ENCODE measurements around the gene YWHAQ. TPM values are rescaled to one million over a fixed set of nuclear protein-coding genes. Genes with fewer than 3 reads are reported as not detected.
A peak's percentile ranks its signal among the peaks of the same experiment; 100 is the strongest.
"Not testable (repeated sequence)": the region's sequence is repeated elsewhere in the genome, so short reads cannot be mapped to it uniquely, and the experiment has no call there.

YWHAQ gene
- total RNA-seq, 2 donors from 2014 or later = 283 TPM

- Mint-ChIP-seq H3K4me3 (peak overlapping the region; percentile 89), H3K4me1 (peaks cover 46% of the 10 kb centered on the region), H3K27ac (peak overlapping the region; percentile 47), H3K36me3 (ENCODE audit: low read depth) (peaks cover 39% of the 10 kb centered on the region)
- not testable (repeated sequence) for H3K27me3 Mint-ChIP-seq; H3K9me3 Mint-ChIP-seq; ATAC-seq (replicated peaks)
Observed at GRCh38 chr2:9550859-9551391, 79.9 kb downstream of the YWHAQ start.

- no peaks in the 10 kb centered on the region for H3K9me3 Mint-ChIP-seq
- peaks cover 48% of the 10 kb centered on the region for H3K4me1 Mint-ChIP-seq
- H3K4me3 Mint-ChIP-seq = peak overlapping the region; percentile 58
- H3K27me3 Mint-ChIP-seq = no peaks in the 10 kb centered on the region
- H3K27ac Mint-ChIP-seq = no peak overlapping the region
- ATAC-seq (replicated peaks) = no peak
- peaks cover 34% of the 10 kb centered on the region for H3K36me3 Mint-ChIP-seq (ENCODE audit: low read depth)
Observed at GRCh38 chr2:9549420-9549819, 81.4 kb downstream of the YWHAQ start.

- ATAC-seq (replicated peaks) = peak; percentile 75
- Mint-ChIP-seq H3K9me3 (no peaks in the 10 kb centered on the region), H3K4me3 (peak overlapping the region; percentile 80), H3K36me3 (ENCODE audit: low read depth) (peaks cover 30% of the 10 kb centered on the region), H3K27me3 (no peaks in the 10 kb centered on the region), H3K27ac (peak overlapping the region; percentile 86), H3K4me1 (peaks cover 48% of the 10 kb centered on the region)
Observed at GRCh38 chr2:9548506-9548905, 82.3 kb downstream of the YWHAQ start.

- Mint-ChIP-seq H3K27ac (no peak overlapping the region), H3K36me3 (ENCODE audit: low read depth) (peaks cover 36% of the 10 kb centered on the region), H3K4me1 (peaks cover 47% of the 10 kb centered on the region), H3K4me3 (peak overlapping the region; percentile 80), H3K9me3 (no peaks in the 10 kb centered on the region), H3K27me3 (no peaks in the 10 kb centered on the region)
- ATAC-seq (replicated peaks) = no peak
Observed at GRCh38 chr2:9547262-9547991, 83.4 kb downstream of the YWHAQ start.

GRCh38 chr2:9545502-9545901 lies 85.3 kb downstream of the YWHAQ start:
- Mint-ChIP-seq H3K9me3 (no peaks in the 10 kb centered on the region), H3K4me3 (no peak overlapping the region), H3K27me3 (no peaks in the 10 kb centered on the region), H3K4me1 (peaks cover 34% of the 10 kb centered on the region), H3K27ac (no peak overlapping the region), H3K36me3 (ENCODE audit: low read depth) (peaks cover 40% of the 10 kb centered on the region)
- ATAC-seq (replicated peaks) = no peak

- H3K4me1 Mint-ChIP-seq = peaks cover 36% of the 10 kb centered on the region
- ATAC-seq (replicated peaks) = no peak
- no peaks in the 10 kb centered on the region for H3K27me3 Mint-ChIP-seq
- H3K36me3 Mint-ChIP-seq (ENCODE audit: low read depth) = peaks cover 50% of the 10 kb centered on the region
- H3K27ac Mint-ChIP-seq = peak overlapping the region; percentile 48
- peak overlapping the region; percentile 27 for H3K4me3 Mint-ChIP-seq
- no peaks in the 10 kb centered on the region for H3K9me3 Mint-ChIP-seq
Observed at GRCh38 chr2:9543557-9543956, 87.2 kb downstream of the YWHAQ start.

- H3K36me3 Mint-ChIP-seq (ENCODE audit: low read depth) = peaks cover 81% of the 10 kb centered on the region
- H3K4me3 Mint-ChIP-seq = no peak overlapping the region
- no peak overlapping the region for H3K27ac Mint-ChIP-seq
- no peaks in the 10 kb centered on the region for H3K27me3 Mint-ChIP-seq
- peaks cover 19% of the 10 kb centered on the region for H3K4me1 Mint-ChIP-seq
- ATAC-seq (replicated peaks) = no peak
- no peaks in the 10 kb centered on the region for H3K9me3 Mint-ChIP-seq
Observed at GRCh38 chr2:9539531-9539930, 91.3 kb downstream of the YWHAQ start.

- Mint-ChIP-seq H3K4me1 (peaks cover 9% of the 10 kb centered on the region), H3K27me3 (no peaks in the 10 kb centered on the region), H3K36me3 (ENCODE audit: low read depth) (peaks cover 85% of the 10 kb centered on the region)
Observed at GRCh38 chr2:9538000-9538507, 92.7 kb downstream of the YWHAQ start.

GRCh38 chr2:9536504-9536903 lies 94.3 kb downstream of the YWHAQ start:
- Mint-ChIP-seq H3K27ac (no peak overlapping the region), H3K4me1 (peaks cover 9% of the 10 kb centered on the region), H3K27me3 (no peaks in the 10 kb centered on the region), H3K4me3 (no peak overlapping the region), H3K36me3 (ENCODE audit: low read depth) (peaks cover 88% of the 10 kb centered on the region), H3K9me3 (no peaks in the 10 kb centered on the region)
- ATAC-seq (replicated peaks) = no peak

More at GRCh38 chr2:9538000-9538507, 92.7 kb downstream of the YWHAQ start:
- Mint-ChIP-seq H3K27ac (peak overlapping the region; percentile 66), H3K4me3 (no peak overlapping the region), H3K9me3 (no peaks in the 10 kb centered on the region)
- peak; percentile 43 for ATAC-seq (replicated peaks)

- Mint-ChIP-seq H3K4me3 (no peak overlapping the region), H3K4me1 (peaks cover 9% of the 10 kb centered on the region), H3K9me3 (no peaks in the 10 kb centered on the region), H3K36me3 (ENCODE audit: low read depth) (peaks cover 85% of the 10 kb centered on the region), H3K27me3 (no peaks in the 10 kb centered on the region), H3K27ac (no peak overlapping the region)
- no peak for ATAC-seq (replicated peaks)
Observed at GRCh38 chr2:9535177-9535576, 95.6 kb downstream of the YWHAQ start.

Other genes with a start within 250 kb of the YWHAQ start
- gene ITGB1BP1, start 207.5 kb downstream of the YWHAQ start, total RNA-seq = 100 to 1,000 TPM; 109 to 310 TPM
- gene CPSF3, start 207.3 kb downstream of the YWHAQ start, total RNA-seq = 10 to 100 TPM; 34.5 to 53.8 TPM
- gene IAH1, start 156.4 kb downstream of the YWHAQ start, total RNA-seq = 10 to 100 TPM; 61.2 to 65.1 TPM
- gene ADAM17, start 75.2 kb downstream of the YWHAQ start, total RNA-seq = 10 to 100 TPM; 22.7 to 31.2 TPM
- 10 to 100 TPM; 29.8 to 41.1 TPM for gene TAF1B, start 212.5 kb upstream of the YWHAQ start, total RNA-seq